IPS-20b (cell line): ENCODE measurements around the gene NUMB.
"Not testable (repeated sequence)": the region's sequence is repeated elsewhere in the genome, so short reads cannot be mapped to it uniquely, and the experiment has no call there.

Experiments used
- H3K27ac ChIP-seq: one replicate; pipeline ENCODE4 v1.5.1; 2013; ENCODE audit warnings: low read length
- H3K27me3 ChIP-seq: 2 replicates; pipeline ENCODE4 v1.6.1; 2013; ENCODE audit warnings: mild to moderate bottlenecking, low read length, inconsistent platforms; ENCODE audit not compliant: insufficient read depth
- H3K36me3 ChIP-seq: 2 replicates; pipeline ENCODE4 v1.6.1; 2013; ENCODE audit warnings: low read depth, mild to moderate bottlenecking, inconsistent platforms, low read length, moderate library complexity; ENCODE audit not compliant: insufficient read depth
- H3K4me1 ChIP-seq: 2 replicates; pipeline ENCODE4 v1.6.1; 2013; ENCODE audit warnings: mild to moderate bottlenecking, control low read depth, inconsistent platforms, low read length, moderate library complexity; ENCODE audit not compliant: insufficient read depth
- H3K4me3 ChIP-seq: 2 replicates; pipeline ENCODE4 v1.5.1; 2013; ENCODE audit warnings: mild to moderate bottlenecking, low read length, inconsistent platforms
- H3K9ac ChIP-seq: 2 replicates; pipeline ENCODE4 v1.6.1; 2013; ENCODE audit warnings: low read depth, mild to moderate bottlenecking, inconsistent platforms, low read length, moderate library complexity
- H3K9me3 ChIP-seq: 2 replicates; pipeline ENCODE4 v1.6.1; 2013; ENCODE audit warnings: mild to moderate bottlenecking, low read depth, low read length, inconsistent platforms; ENCODE audit not compliant: insufficient read depth

The NUMB gene

DNA sequence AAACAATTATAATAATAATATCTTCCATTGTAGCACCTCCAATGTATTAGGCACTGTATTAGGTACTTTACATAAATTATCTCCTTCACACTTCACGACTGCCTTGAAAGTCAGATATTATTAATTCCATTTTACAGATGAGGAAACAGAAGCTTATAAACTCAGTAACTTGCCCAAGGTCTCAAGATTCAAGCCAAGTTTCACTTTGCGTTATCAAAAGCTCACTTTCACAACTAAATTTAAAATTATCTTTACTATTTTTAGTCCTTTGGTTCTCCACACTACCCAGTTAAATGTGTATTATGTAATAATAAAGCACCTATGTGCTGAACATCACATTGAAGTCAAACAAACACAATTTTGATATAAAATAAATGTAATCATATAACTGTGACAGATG is 55.8 kb downstream of the NUMB start:
- no peaks in the 10 kb centered on the region for H3K4me1 ChIP-seq
- H3K9me3 ChIP-seq: no peaks in the 10 kb centered on the region
- H3K27ac ChIP-seq: no peak overlapping the region
- H3K9ac ChIP-seq: no peak overlapping the region
- H3K27me3 ChIP-seq: no peaks in the 10 kb centered on the region
- H3K4me3 ChIP-seq: no peak overlapping the region
- no peaks in the 10 kb centered on the region for H3K36me3 ChIP-seq

GRCh38 chr14:73397810-73398209 is 60.5 kb downstream of the NUMB start:
- Histone ChIP-seq H3K27ac (no peak overlapping the region), H3K9ac (no peak overlapping the region), H3K36me3 (no peaks in the 10 kb centered on the region), H3K4me3 (no peak overlapping the region), H3K4me1 (no peaks in the 10 kb centered on the region), H3K27me3 (no peaks in the 10 kb centered on the region), H3K9me3 (no peaks in the 10 kb centered on the region)

- no peak overlapping the region for H3K27ac ChIP-seq
- no peak overlapping the region for H3K4me3 ChIP-seq
- no peaks in the 10 kb centered on the region for H3K36me3 ChIP-seq
Measured at GRCh38 chr14:73394317-73394716, 64.0 kb downstream of the NUMB start.

GRCh38 chr14:73393375-73393774 is 65.0 kb downstream of the NUMB start:
- H3K9me3 ChIP-seq: no peaks in the 10 kb centered on the region
- H3K9ac ChIP-seq: no peak overlapping the region
- H3K36me3 ChIP-seq: no peaks in the 10 kb centered on the region
- H3K27ac ChIP-seq: no peak overlapping the region
- H3K4me1 ChIP-seq: no peaks in the 10 kb centered on the region
- H3K27me3 ChIP-seq: no peaks in the 10 kb centered on the region
- H3K4me3 ChIP-seq: no peak overlapping the region

More at GRCh38 chr14:73394317-73394716, 64.0 kb downstream of the NUMB start:
- H3K4me1 ChIP-seq: no peaks in the 10 kb centered on the region
- no peak overlapping the region for H3K9ac ChIP-seq
- H3K9me3 ChIP-seq: no peaks in the 10 kb centered on the region
- no peaks in the 10 kb centered on the region for H3K27me3 ChIP-seq

GRCh38 chr14:73392329-73393257 is 65.8 kb downstream of the NUMB start:
- Histone ChIP-seq H3K27ac (no peak overlapping the region), H3K27me3 (no peaks in the 10 kb centered on the region), H3K9me3 (no peaks in the 10 kb centered on the region), H3K4me1 (no peaks in the 10 kb centered on the region), H3K4me3 (no peak overlapping the region), H3K9ac (no peak overlapping the region), H3K36me3 (no peaks in the 10 kb centered on the region)

DNA sequence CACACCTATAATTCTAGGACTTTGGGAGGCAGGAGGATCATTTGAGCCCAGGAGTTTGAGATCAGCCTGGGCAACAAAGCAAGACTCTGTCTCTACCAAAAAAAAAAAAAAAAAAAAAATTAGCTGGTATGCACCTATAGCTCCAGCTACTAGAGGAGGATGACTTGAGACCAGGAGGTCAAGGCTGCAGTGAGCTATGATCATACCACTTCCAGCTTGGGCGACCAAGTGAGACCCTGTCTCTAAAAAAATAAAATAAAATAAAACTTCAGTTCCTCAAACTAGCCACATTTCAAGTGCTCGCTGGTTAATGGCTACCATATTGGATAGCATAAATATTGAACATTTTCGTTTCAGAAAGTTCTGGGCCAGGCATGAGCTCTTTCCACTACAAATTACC is 70.5 kb downstream of the NUMB start:
- H3K27me3 ChIP-seq, H3K4me3 ChIP-seq, H3K9me3 ChIP-seq, H3K27ac ChIP-seq, H3K36me3 ChIP-seq, H3K4me1 ChIP-seq, H3K9ac ChIP-seq: not testable (repeated sequence)

DNA sequence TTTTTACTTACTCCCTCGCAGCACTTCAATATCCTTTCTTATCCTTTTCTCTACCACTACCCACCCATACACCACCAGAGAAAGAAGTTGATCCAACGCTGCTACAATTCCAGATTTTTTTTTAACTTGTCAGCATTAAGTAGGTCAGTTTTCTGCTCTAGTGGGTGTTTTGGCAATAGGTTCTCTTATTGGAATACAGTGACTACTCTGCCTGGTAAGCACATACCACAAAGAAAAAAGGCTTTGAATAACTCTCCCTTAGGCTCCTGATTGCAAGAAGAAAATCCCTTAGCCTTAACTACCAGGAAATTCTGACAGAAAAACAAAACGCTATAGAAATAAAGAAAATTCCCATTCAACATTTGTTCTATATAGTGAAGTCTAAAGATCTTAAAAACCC is 72.0 kb downstream of the NUMB start:
- no peaks in the 10 kb centered on the region for H3K36me3 ChIP-seq

GRCh38 chr14:73385021-73385420 is 73.3 kb downstream of the NUMB start:
- H3K27me3 ChIP-seq, H3K27ac ChIP-seq, H3K4me3 ChIP-seq, H3K36me3 ChIP-seq, H3K4me1 ChIP-seq, H3K9me3 ChIP-seq, H3K9ac ChIP-seq: not testable (repeated sequence)

More for the DNA sequence above, 72.0 kb downstream of the NUMB start:
- Histone ChIP-seq H3K9me3 (no peaks in the 10 kb centered on the region), H3K27me3 (no peaks in the 10 kb centered on the region), H3K27ac (no peak overlapping the region), H3K4me3 (no peak overlapping the region), H3K4me1 (no peaks in the 10 kb centered on the region), H3K9ac (no peak overlapping the region)

DNA sequence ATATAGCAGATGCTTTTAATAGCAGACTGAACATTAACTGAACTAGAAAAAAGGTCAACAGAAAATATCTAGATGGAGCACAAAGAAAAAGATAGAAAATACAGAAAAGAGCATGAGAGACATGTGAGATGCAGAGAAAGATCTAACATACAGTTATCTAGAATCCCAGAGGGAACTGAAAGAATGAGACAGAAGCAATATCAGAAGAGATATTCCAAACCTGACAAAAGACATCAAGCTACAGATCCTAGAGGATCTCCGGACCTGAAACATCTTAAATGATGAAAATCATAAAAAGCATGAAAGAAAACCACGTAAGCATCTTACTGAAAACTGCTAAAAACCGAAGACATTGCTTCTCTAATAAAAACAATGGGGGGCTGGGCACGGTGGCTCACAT is 75.0 kb downstream of the NUMB start:
- Histone ChIP-seq H3K9ac (no peak overlapping the region), H3K27me3 (no peaks in the 10 kb centered on the region), H3K36me3 (no peaks in the 10 kb centered on the region), H3K27ac (no peak overlapping the region), H3K4me1 (no peaks in the 10 kb centered on the region), H3K4me3 (no peak overlapping the region), H3K9me3 (no peaks in the 10 kb centered on the region)

GRCh38 chr14:73381380-73382013 is 76.8 kb downstream of the NUMB start:
- H3K9ac ChIP-seq: no peak overlapping the region
- no peaks in the 10 kb centered on the region for H3K36me3 ChIP-seq
- H3K27me3 ChIP-seq: no peaks in the 10 kb centered on the region
- no peaks in the 10 kb centered on the region for H3K9me3 ChIP-seq
- no peak overlapping the region for H3K4me3 ChIP-seq
- H3K4me1 ChIP-seq: no peaks in the 10 kb centered on the region
- H3K27ac ChIP-seq: no peak overlapping the region

- no peak overlapping the region for H3K27ac ChIP-seq
- H3K4me3 ChIP-seq: no peak overlapping the region
- no peaks in the 10 kb centered on the region for H3K27me3 ChIP-seq
- H3K9me3 ChIP-seq: no peaks in the 10 kb centered on the region
- H3K9ac ChIP-seq: no peak overlapping the region
- no peaks in the 10 kb centered on the region for H3K4me1 ChIP-seq
- H3K36me3 ChIP-seq: no peaks in the 10 kb centered on the region
Measured at GRCh38 chr14:73376585-73376984, 81.8 kb downstream of the NUMB start.

DNA sequence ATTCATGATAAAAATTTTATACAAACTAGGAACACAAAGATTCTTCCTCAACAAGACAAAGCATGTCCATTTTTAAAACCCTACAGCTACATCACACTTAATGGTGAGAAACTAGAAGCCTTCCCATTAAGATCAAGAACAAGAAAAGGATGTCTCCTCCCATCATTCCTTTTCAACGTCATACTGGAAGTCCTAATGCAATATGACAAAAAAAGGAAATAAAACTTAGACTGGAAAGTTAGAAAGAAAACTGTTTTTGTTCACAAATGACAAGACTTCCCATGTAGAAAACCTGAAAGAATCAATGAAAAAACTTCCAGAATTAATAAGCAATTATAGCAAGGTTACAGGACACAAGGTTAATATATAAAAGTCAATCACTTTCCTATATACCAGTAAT is 82.5 kb downstream of the NUMB start:
- Histone ChIP-seq H3K9ac (no peak overlapping the region), H3K9me3 (no peaks in the 10 kb centered on the region), H3K4me3 (no peak overlapping the region), H3K27ac (no peak overlapping the region), H3K36me3 (no peaks in the 10 kb centered on the region), H3K4me1 (no peaks in the 10 kb centered on the region), H3K27me3 (no peaks in the 10 kb centered on the region)
